Ishikawa (cell line): Measurements from ENCODE around the gene OR2V2.

ENCODE experiments used
- CEBPB ChIP-seq: IDR thresholded peaks from 2 replicates; pipeline ENCODE4 v1.6.1; 2012
- CREB1 ChIP-seq: IDR thresholded peaks from 2 replicates; pipeline ENCODE4 v1.6.1; 2012; ENCODE audit warnings: low read depth
- EGR1 ChIP-seq: IDR thresholded peaks from 2 replicates; pipeline ENCODE4 v1.6.1; 2012
- EP300 ChIP-seq: IDR thresholded peaks from 2 replicates; pipeline ENCODE4 v1.6.1; 2012; ENCODE audit warnings: borderline replicate concordance
- FOXM1 ChIP-seq: IDR thresholded peaks from 2 replicates; pipeline ENCODE4 v1.6.1; 2012; ENCODE audit warnings: low read depth, borderline replicate concordance
- NFIC ChIP-seq: IDR thresholded peaks from 2 replicates; pipeline ENCODE4 v1.6.1; 2012
- RAD21 ChIP-seq: IDR thresholded peaks from 2 replicates; pipeline ENCODE4 v1.6.1; 2012; ENCODE audit warnings: low read depth
- TAF1 ChIP-seq: IDR thresholded peaks from 2 replicates; pipeline ENCODE4 v1.6.1; 2012; ENCODE audit warnings: low read depth, mild to moderate bottlenecking
- TCF12 ChIP-seq: IDR thresholded peaks from 2 replicates; pipeline ENCODE4 v1.6.1; 2012; ENCODE audit warnings: low read depth
- TEAD4 ChIP-seq: IDR thresholded peaks from 2 replicates; pipeline ENCODE4 v1.6.1; 2012
- YY1 ChIP-seq: IDR thresholded peaks from 2 replicates; pipeline ENCODE4 v1.6.1; 2012; ENCODE audit warnings: low read depth
- ZBTB7A ChIP-seq: IDR thresholded peaks from 2 replicates; pipeline ENCODE4 v1.6.1; 2012; ENCODE audit warnings: low read depth
- TF ChIP-seq, protein P1 (sequence below): IDR thresholded peaks from 2 replicates; pipeline ENCODE4 v1.6.1; 2012
- TF ChIP-seq, protein P2 (sequence below): IDR thresholded peaks from 2 replicates; pipeline ENCODE4 v1.6.1; 2012
- TF ChIP-seq, protein P3 (sequence below): IDR thresholded peaks from 2 replicates; pipeline ENCODE4 v1.6.1; 2012; ENCODE audit warnings: low read depth, mild to moderate bottlenecking

The OR2V2 gene

DNA sequence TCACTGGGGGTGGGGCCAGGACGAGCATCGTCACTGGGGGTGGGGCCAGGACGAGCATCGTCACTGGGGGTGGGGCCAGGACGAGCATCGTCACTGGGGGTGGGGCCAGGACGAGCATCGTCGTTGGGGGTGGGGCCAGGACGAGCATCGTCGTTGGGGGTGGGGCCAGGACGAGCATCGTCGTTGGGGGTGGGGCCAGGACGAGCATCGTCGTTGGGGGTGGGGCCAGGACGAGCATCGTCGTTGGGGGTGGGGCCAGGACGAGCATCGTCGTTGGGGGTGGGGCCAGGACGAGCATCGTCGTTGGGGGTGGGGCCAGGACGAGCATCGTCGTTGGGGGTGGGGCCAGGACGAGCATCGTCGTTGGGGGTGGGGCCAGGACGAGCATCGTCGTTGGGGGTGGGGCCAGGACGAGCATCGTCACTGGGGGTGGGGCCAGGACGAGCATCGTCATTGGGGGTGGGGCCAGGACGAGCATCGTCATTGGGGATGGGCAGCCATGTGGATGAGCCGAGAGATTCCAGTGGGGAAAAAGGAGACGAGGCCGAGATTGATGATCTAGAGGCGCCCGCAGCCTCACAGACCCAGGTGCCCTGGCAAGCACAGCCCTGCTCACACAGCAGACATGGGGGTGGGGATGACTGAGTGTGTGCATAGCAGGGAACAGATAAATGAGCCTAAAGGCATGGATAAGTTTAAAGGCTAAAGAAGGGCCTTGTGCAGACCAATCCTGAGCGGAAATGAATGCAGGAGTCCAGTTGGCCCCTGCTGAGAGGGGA is 13.6 kb downstream of the OR2V2 start:
- TF ChIP-seq, protein P1, sequence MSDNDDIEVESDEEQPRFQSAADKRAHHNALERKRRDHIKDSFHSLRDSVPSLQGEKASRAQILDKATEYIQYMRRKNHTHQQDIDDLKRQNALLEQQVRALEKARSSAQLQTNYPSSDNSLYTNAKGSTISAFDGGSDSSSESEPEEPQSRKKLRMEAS: peak; percentile 87
- TF ChIP-seq CREB1: peak; percentile 74

DNA sequence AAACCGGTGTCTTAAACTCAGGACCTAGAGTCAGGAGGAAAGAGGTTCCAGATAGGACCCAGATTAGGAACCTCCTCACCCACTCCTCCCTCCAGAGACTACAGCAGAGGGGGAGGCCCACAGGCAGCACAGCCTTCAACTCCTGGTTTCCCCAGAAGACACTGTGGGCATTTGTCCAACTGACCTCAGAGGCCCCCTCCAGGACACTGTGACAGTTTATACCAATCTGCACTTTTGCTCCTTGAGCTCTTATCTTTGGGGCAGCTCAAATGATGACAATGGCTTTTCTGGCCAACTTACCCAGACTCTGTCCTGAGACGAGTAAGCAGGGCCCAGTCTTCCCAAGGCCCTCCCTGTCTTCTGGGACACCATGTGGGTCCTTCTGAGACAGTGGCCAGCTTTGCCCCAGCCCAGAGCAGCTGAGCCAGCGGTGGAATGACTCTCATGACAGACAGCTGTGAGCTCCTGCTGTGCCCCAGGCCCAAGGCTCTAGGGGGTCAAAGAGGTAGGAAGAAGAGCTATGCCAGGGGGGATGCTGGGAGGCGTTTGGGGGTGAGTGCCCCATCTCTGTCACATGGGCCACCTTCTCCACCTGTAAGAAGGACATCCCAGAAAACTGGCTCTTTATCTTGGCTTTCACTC is 14.3 kb downstream of the OR2V2 start:
- TF ChIP-seq YY1 (no peak), TCF12 (no peak), EGR1 (no peak), TEAD4 (no peak), CEBPB (no peak), EP300 (no peak), NFIC (no peak), FOXM1 (no peak), CREB1 (no peak), RAD21 (no peak), TAF1 (no peak), ZBTB7A (no peak)
- TF ChIP-seq, protein P2, sequence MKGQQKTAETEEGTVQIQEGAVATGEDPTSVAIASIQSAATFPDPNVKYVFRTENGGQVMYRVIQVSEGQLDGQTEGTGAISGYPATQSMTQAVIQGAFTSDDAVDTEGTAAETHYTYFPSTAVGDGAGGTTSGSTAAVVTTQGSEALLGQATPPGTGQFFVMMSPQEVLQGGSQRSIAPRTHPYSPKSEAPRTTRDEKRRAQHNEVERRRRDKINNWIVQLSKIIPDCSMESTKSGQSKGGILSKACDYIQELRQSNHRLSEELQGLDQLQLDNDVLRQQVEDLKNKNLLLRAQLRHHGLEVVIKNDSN: no peak
- TF ChIP-seq, protein P1: no peak
- TF ChIP-seq, protein P3, sequence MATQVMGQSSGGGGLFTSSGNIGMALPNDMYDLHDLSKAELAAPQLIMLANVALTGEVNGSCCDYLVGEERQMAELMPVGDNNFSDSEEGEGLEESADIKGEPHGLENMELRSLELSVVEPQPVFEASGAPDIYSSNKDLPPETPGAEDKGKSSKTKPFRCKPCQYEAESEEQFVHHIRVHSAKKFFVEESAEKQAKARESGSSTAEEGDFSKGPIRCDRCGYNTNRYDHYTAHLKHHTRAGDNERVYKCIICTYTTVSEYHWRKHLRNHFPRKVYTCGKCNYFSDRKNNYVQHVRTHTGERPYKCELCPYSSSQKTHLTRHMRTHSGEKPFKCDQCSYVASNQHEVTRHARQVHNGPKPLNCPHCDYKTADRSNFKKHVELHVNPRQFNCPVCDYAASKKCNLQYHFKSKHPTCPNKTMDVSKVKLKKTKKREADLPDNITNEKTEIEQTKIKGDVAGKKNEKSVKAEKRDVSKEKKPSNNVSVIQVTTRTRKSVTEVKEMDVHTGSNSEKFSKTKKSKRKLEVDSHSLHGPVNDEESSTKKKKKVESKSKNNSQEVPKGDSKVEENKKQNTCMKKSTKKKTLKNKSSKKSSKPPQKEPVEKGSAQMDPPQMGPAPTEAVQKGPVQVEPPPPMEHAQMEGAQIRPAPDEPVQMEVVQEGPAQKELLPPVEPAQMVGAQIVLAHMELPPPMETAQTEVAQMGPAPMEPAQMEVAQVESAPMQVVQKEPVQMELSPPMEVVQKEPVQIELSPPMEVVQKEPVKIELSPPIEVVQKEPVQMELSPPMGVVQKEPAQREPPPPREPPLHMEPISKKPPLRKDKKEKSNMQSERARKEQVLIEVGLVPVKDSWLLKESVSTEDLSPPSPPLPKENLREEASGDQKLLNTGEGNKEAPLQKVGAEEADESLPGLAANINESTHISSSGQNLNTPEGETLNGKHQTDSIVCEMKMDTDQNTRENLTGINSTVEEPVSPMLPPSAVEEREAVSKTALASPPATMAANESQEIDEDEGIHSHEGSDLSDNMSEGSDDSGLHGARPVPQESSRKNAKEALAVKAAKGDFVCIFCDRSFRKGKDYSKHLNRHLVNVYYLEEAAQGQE: no peak

DNA sequence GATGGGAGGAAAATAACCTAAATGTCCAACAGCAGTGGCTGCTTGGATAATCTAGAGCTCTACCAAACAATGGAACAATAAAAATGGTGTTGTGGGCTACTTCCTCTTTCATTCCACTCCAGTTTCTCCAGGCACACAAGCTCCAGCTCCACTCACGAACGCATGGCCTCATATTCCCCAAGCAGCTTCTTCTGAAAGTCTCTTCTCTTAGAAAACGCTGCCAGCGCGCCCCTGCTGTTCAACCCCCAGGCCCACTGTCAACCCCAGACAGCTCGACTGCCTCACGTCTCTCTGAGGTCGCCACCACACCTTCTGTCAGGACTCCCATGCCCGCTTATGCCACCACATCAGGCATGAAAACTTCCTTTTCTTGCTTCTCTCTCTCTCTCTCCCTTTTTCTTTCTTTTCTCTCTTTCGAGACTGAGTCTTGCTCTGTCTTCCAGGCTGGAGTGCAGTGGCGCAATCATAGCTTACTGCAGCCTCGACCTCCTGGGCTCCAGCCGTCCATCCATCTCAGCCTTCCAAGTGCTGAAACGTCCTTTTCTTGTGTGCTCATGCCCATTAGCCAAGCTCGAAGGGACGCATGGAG is 16.2 kb downstream of the OR2V2 start:
- TF ChIP-seq TAF1 (no peak), RAD21 (no peak), TCF12 (no peak), EGR1 (no peak), NFIC (no peak), ZBTB7A (no peak), EP300 (no peak), CEBPB (no peak), TEAD4 (no peak), YY1 (no peak), CREB1 (no peak), FOXM1 (no peak)
- TF ChIP-seq, protein P1: no peak
- TF ChIP-seq, protein P2: no peak
- TF ChIP-seq, protein P3: no peak

DNA sequence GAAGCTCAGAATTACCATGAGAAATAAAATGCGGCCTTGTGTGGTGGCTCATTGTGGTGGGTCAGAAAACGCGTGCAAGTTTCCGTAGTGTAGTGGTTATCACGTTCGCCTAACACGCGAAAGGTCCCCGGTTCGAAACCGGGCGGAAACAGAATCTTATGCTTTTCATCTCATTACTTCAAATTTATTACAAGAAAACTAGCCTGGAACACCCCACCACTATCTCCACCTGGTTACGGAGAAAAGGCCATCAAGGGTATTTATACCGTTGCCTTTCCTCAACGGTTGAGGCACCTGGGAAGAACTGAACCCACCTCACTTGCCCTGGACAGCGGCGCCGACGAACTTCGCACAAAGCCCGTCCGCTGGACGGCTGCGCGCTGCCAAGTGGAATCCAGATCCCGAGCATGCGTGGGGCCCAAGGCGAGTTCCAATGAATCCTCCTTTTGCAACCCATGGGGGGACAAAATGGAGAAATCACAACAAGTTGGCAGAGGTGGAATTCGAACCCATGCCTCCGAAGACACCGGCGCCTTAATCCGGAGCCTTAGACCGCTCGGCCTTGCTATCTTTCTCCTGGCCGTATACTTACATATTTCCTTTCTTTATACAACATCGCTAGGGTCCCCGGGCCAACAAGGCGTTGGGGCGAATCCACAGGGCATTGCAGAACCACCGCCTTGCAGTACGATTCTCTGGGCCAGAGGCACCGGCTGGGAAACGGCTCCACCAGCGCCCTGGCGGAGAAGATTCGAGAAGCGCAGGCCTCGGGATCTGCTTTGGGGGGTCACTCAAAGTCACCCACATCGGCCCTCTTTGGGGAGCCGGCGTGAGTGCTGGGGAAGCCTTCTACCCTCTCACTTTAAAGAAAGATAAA is 16.9 kb downstream of the OR2V2 start:
- TF ChIP-seq, protein P3: no peak
- TF ChIP-seq TAF1 (no peak), EGR1 (no peak), EP300 (no peak), ZBTB7A (no peak), RAD21 (no peak), FOXM1 (no peak)
- TF ChIP-seq, protein P2: no peak
